GM04503 (cell line): Measurements from ENCODE around the gene FAM240A.
"Not testable (repeated sequence)": the region's sequence is repeated elsewhere in the genome, so short reads cannot be mapped to it uniquely, and the experiment has no call there.

Experiments
- DNase-seq: peaks from one replicate; pipeline ENCODE4 v3.0.0-alpha.2; 2012; ENCODE audit warnings: low read depth

FAM240A gene

DNA sequence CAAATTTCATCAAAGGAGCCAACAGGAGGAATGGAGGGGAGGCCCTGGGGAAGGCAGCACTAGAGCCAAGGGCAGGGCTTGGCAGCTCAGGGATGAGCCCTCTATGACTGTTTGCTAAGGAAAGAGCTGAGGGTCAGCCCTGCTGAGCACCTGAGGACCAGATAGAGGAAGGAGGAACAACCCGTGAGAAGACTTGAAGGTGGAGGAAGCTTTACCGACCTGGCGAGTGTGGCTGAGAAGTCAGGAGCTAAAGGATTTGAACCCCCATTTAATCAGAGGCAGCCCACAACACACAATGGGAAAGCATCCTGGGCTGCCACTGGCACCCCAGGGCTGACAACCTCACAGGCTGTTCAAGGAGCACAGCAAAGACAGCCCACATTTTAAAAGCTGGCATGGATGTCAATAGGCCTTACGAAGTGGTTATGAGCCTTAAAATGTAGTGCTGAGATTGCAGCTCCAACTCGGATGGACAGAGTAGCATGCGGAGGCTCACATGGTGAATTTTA lies 25.5 kb upstream of the FAM240A start:
- no peak for DNase-seq

- DNase-seq, result not testable (repeated sequence)
Measured at GRCh38 chr3:46587268-46587667, 25.1 kb upstream of the FAM240A start.

DNA sequence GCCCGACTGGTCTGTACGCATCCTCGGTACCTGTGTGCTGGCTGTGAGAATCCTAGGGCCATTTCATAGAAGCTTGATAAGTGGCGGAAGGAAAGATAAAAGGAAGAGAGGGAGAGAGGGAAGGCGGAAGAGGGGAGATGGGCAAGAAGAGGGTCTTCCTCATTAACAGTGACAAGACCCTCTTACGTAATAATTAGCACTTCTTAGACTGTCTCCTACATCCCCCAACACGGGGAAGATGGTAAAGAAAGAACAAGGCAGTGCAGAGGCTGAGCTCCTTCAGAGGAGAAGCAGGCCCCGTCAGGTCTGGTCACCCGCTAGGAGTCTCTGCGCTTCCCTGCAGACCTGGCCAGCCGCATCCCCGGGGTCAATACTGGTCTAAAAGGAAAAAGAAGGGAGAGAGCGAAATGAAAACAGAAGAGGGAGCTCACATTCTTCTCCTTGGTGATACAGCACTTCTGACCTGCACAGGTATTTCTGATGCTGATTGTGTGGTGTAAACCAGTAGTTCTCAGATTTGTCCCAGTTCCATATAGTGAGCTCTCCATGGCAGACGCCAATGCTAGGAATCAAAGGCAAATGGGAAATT lies 19.0 kb upstream of the FAM240A start:
- no peak for DNase-seq

GRCh38 chr3:46593979-46594378 lies 18.3 kb upstream of the FAM240A start:
- no peak for DNase-seq

DNA sequence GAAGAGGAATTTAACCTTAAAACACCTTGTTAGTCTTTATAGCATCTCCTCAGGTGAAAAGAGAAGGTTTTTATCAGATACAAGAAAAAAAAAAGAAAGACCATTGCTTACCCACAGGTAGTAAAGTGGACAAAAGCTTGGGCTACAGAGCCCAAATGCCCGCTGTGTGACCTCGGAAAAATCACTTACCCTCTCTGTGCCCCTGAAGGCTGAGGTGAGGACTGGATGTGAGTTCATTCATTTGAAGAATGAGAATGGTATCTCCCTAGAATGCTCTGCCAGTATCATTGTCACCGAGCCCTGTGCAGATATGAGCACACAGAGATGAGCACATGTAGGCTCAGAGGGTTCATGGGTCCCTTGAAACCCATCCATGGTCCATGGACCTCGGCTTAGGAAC lies 17.6 kb upstream of the FAM240A start:
- DNase-seq, result no peak

GRCh38 chr3:46595819-46596314 lies 16.5 kb upstream of the FAM240A start:
- DNase-seq, result no peak

DNA sequence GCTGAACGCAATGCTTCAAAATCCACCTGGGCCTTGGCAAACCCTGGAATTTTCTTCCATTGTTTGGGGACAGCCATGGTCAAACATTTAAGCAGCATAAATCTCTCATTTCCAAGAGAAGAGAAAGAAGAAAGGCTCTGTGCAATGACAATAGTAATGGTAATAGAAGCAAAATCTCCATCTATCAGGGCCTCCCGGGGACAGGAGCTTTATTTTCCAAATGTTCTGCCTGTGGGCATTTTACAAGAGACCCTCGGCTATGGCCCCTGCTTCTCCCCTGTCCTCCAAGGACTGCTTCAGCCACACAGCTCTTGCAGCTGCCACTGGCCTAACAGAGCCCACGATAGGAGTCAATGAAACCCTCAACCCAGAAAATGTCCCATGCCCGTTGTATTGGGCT lies 12.7 kb upstream of the FAM240A start:
- DNase-seq, result no peak

DNA sequence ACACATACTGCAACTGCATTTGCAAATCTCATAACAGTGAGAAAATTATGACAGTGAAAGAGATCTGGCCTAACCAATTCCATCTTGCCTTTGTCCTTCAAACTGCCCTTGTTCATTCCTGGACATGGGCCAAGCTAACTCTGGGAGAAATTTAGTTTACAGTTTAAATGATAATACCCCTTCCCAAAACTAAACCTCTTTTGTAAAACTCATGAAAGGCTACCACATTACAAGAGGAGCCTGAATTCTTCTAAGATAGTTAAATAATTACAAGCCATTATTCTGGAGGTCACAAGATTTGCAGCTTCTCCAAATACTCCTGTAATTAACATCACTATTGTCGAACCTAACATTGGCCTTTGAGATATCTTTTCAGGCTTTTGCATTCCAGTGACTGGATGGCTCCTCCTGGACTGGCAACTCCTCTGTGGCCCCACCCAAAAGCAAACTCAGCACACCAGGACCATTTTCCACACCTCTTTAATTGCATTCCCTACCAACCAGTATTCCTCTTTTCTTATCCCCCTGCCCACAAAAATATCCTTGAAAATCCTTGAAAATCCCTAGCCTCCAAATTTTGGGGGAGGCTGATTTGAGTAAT lies 8.8 kb upstream of the FAM240A start:
- no peak for DNase-seq

GRCh38 chr3:46604127-46604526 lies 8.2 kb upstream of the FAM240A start:
- no peak for DNase-seq

DNA sequence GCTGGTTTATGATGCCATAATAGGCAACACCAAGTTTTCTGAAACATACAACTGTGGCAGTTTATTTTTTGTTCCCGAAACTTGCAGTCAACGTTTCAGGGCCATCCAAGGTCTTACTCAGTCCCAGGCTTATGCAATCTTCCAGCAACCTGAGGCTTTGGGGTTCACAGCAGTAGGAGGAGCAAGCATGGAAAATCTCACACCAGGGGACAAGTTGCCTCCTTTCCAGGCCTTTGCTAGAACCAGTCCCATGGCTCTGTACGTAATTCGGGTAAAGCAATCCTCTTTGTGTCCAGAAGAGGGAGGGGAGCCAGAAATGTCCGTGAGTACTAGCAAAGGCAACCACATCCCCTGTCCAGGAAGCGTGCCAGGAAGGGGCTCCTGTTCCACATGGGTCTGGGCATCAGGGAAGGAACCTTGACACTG lies 4.7 kb upstream of the FAM240A start:
- DNase-seq, result no peak

DNA sequence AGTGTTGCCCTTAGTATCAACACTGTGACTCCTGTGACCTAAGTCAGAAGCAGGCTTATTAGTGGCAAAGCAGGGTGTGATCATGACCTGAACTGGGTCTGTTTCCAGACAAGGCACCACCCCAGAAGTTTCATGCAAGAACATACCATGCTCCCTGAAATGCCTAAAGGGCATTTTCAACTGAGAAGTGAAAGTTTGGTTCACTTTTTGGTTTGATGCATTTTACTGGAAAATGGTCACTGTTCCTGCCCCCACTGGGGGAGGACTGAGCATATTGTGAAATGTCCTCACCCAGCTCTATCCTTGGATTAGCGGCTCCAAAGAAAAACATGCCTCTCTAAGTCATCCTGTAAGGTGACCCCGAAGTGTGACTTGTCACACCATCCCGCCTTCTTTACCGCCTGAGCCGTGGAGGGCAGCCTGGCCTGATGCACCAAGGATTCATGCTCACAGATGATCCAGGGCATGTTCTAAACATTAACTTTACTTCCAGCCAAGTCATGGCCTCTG lies 3.1 kb upstream of the FAM240A start:
- DNase-seq, result no peak

- DNase-seq, result no peak
Measured at GRCh38 chr3:46609944-46610722, 2.2 kb upstream of the FAM240A start.

GRCh38 chr3:46613313-46614005 lies 1.1 kb downstream of the FAM240A start:
- DNase-seq, result no peak

GRCh38 chr3:46614431-46614830 lies 2.1 kb downstream of the FAM240A start:
- no peak for DNase-seq

DNA sequence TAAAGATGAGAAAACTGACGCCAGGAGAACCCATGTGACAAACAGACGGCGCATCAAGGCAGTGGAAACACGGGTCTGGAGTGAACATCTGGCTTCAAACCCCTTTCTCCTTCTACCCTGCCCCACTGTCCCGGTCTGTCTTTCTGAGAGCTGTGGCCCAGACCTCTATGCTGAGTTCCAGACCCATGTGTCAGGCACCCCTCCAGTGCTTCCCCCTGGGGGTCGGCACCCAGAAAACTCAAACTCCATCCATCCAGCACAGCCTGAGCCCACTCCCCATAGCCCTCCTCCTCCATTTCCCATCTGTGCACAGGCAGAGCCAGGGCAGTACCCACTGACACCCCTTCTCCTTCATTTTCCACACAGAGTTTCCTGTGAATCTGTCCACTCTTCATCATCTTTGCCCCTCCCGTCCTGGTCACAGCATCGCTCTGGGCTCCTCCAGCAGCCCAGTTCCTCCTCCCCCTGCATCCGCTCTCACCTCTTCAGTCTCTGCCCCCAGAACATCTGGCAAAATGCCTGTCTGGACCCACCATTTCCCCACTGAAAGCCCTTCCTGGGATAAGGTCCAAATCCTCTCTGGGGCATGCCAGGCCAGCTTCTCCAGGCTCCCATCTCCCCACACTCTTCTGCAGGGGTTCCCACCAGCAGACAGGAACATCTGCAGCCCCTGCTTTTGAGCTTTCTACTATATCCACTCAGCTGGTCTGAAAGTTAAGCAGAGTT lies 2.9 kb downstream of the FAM240A start:
- DNase-seq, result no peak

GRCh38 chr3:46615976-46616375 lies 3.7 kb downstream of the FAM240A start:
- no peak for DNase-seq

GRCh38 chr3:46617941-46618340 lies 5.6 kb downstream of the FAM240A start:
- no peak for DNase-seq

GRCh38 chr3:46619845-46620778 lies 7.8 kb downstream of the FAM240A start:
- DNase-seq, result no peak

GRCh38 chr3:46624533-46624932 lies 12.2 kb downstream of the FAM240A start:
- no peak for DNase-seq

DNA sequence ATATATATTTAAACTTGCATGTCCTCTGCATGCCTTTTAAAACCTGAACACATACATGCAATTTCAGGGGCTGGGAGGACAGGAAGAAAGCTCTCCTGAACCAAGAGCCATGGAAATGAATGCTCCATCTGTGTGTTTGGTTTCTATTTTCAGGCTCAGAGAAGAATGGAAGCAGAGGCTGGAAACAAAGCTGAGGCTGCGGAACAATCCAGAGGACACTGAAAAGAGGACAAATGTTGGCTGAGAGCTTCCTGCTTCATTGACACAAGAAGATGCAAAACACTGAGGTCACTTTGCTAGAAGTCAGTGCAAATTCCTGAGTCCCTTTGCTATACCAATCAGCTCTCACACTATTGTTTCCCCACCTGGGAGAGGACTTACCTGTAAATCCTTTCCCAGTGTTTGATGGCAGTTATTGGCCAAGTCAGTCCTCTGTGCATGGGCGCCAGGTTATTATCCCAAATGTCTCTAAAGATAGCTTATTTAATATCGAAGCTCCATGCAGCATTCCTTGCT lies 12.7 kb downstream of the FAM240A start:
- DNase-seq, result no peak
